HG03457 (cell line): Measurements from ENCODE around the gene PTPRN2.

Experiments used
- ATAC-seq: cut with Tn5 transposase; IDR thresholded peaks from one replicate; pipeline ENCODE4 v1.9.1; 2021; ENCODE audit warnings: moderate number of reproducible peaks; ENCODE audit not compliant: unreplicated experiment

Gene PTPRN2

GRCh38 chr7:157963526-157963925, 624.1 kb downstream of the PTPRN2 start:
- ATAC-seq, result no peak

DNA sequence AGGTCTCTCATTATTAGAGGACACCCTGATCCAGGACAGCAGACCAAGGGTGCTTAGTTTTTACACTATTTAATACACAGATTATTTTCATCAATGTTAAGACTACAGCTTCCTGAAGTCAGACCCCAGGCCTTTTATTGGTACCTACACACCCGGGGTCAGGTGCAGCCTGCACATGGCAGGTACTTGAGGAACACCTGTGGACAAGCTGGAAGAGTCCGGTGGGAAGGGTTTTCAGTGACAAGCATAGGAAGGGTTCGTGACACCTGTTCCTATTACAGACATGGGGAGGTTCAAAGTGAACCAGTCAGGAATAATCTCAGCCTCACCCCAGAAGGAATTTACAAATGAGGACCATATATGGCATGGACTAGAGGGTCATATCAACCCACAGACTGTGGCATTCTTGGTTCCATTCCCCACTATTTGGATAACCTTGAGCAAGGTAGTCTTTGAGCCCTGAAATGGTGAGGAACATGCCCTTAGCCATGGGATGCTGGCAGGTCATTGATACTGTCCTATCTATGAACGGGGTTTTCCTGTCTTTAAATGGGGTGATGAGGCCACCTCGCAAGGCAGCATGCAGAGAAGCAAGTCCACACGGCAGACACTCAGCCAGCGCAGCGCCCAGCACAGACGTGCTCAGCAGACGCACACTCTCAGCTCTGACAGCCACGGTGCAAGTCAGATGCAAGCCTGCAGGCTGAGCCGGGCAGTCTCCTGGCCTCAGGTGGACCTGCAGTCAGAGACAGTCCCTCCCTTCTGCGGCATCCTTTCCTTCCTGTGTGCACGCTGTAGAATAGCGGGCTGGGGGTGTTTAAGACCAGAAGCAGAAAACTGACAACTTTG, 624.9 kb downstream of the PTPRN2 start:
- ATAC-seq, result no peak

- ATAC-seq, result no peak
These were observed 625.7 kb downstream of the PTPRN2 start for GRCh38 chr7:157961731-157962457.

DNA sequence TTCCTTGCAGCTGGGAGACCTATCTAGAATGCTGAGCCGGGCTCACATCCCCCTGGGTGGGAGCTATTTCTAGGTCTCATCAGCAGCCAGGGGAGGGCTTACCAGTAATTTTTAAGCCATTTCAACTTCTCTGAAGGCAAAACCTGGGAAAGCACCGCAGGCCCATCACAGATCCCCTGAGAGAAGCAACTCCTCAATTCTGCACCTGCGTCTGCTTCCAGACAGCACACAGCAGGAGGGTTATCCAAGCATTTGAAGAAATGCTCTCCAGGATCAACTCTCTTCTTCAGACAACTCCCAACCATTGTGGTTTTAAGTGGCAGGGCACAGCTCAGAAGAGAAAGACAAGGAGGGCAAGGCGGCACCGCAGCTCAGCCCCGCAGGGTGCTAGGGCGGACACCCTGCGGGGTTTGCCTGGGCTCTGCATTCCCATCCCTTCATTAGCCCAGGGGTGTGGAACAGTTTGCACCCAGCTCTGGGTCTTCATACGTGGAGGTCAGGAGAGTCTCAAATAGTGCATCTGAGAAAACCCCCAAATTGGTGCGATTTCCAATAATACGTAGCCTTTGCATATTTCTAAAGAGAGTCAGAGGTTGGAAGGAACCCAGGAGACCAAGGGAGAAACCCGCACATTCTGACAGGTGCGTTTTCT, 632.1 kb downstream of the PTPRN2 start:
- ATAC-seq, result no peak

DNA sequence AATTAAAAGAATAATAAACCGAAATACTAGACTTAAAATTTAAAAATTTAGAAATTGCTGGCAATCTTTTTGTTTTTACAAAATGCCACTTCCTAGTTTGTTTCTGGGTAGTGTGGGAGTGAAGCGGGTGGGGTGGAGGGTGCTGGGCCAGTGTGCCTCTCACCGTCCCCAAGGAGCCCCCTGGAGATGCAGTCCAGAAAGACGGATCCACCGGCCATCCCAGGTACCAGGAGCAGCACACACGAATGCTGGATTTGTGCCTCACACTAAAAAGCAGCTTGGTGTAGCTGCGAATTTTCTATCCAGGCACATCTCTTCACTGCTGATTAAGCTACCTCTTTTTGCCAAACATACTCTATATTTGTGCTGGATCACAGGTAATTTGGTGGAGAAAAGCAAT, 632.7 kb downstream of the PTPRN2 start:
- ATAC-seq, result no peak

DNA sequence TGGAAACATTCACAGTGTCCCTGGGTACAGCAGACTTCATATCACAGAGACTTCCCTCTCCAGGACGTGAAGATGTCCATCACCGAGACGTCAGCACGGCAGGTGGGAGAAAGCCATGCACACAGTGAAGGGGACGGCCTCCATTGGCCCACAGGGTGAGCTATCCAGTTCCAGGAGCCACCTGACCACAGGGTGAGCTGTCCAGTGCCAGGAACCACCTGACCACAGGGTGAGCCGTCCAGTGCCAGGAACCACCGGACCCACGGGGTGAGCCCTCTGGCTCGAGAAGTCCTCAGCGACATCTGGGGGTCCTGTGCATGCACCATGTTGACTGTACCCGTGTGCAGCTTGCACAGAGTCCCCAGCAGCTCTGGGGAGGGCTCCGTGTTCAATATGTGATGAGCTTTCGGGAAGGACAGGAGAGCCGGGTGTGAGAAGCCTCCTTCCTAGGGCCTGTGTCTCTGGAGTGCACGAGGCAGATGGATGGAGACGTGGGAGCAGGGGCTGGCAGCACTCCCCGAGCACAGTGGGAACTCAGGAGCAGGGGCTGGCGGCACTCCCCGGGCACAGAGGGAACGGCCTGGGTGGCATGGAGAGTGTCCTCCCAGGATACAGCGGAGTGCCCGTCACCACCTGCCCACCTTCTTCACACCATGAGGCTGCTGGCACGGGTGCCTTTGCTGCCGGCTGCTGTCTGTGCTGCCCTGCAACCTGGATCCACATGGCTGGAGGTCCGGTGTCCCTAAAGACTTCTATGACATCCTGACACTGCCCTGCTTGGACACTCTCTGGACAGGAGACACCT, 634.6 kb downstream of the PTPRN2 start:
- no peak for ATAC-seq

- ATAC-seq, result no peak
These were observed 635.5 kb downstream of the PTPRN2 start for GRCh38 chr7:157952050-157952667.

GRCh38 chr7:157951300-157952049, 636.1 kb downstream of the PTPRN2 start:
- ATAC-seq, result no peak

DNA sequence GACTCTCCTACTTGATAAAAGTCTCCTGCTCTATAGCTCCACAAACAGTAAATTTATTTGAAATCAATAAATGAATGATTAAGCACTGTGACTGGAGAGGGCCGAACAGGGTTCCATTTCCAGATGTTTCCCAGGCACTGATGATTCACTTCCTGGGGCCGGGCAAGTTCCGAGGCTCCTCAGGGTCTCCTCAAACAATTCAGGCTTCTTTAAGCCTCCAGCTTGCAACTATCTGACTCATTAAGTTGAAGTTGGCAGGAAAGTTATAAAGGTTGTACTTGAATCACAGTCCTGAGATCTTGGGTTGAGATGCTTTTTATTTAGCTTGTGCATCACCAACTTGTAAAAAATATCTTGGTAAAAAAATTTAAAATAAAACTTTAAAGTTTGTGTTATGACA, 637.9 kb downstream of the PTPRN2 start:
- no peak for ATAC-seq

DNA sequence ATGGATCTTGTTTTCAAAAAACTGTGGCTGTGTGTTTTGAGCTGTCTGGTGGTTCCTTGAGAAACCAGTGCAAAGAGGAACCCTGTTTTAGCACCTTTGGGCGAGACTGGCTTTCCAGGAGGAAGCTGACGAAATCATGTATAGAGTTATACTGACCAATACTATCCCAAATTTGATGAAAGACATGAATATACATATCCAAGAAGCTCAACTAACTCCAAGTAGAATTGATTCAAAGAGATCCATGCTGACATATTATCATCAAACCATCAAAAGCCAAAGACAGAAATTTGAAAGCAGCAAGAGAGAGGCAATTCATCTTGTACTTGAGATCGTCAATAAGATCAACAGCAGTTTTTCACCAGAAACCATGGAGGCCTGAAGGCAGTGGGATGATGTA, 640.1 kb downstream of the PTPRN2 start:
- ATAC-seq, result no peak

GRCh38 chr7:157946398-157947060, 641.1 kb downstream of the PTPRN2 start:
- no peak for ATAC-seq

DNA sequence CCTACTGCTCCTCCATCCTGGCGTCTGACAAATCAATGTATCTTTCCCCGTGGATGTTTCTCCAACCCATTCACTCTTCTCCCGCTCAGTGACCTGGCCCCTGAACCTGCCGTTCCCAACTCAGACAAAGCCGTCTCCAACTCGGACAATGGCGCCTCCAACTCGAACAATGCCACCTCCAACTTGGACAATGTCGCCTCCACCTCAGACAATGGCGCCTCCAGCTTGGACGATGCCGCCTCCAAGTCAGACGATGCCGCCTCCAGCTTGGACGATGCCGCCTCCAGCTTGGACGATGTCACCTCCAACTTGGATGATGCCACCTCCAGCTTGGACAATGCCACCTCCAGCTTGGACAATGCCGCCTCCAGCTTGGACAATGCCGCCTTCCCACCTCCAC, 642.2 kb downstream of the PTPRN2 start:
- no peak for ATAC-seq

DNA sequence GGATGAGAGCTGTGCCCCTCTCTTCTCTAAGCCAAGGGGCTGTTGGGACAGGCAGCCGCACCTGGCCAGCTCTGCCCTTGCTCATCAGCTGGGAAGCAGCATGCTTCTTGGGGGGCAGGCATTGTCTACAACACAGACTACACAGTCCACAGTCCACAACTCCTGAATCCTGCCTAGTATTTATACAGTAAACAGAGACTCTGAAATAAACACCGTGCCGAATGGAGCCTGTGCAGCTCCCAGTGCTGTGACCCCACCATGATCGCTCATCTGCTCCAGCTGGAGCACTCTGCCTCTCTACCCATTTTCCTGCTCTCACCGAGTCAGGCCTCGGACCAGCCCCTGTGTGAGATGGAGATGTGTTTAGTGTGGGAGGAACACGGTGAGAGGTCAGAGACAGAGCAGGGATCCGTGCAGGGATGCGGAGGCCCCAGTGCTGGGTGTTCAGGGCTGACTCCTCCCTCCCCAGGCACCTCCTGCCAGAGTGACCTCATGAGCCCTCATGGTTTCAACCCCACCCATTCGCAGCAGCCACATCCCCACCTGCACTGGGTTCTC, 642.8 kb downstream of the PTPRN2 start:
- ATAC-seq, result no peak

GRCh38 chr7:157944051-157944450, 643.6 kb downstream of the PTPRN2 start:
- no peak for ATAC-seq

GRCh38 chr7:157943561-157943960, 644.1 kb downstream of the PTPRN2 start:
- ATAC-seq, result no peak

GRCh38 chr7:157941210-157941609, 646.4 kb downstream of the PTPRN2 start:
- no peak for ATAC-seq

DNA sequence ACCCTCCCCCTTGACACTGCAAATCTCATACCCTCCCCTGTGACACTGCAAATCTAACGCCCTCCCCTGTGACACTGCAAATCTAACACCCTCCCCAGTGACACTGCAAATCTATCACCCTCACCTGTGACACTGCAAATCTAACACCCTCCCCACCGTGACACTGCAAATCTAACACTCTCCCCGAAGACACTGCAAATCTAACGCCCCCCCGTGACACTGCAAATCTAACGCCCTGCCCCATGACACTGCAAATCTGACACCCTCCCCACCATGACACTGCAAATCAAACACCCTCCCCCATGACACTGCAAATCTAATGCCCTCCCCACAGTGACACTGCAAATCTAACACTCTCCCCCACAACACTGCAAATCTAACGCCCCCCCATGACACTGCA, 647.1 kb downstream of the PTPRN2 start:
- ATAC-seq, result no peak

DNA sequence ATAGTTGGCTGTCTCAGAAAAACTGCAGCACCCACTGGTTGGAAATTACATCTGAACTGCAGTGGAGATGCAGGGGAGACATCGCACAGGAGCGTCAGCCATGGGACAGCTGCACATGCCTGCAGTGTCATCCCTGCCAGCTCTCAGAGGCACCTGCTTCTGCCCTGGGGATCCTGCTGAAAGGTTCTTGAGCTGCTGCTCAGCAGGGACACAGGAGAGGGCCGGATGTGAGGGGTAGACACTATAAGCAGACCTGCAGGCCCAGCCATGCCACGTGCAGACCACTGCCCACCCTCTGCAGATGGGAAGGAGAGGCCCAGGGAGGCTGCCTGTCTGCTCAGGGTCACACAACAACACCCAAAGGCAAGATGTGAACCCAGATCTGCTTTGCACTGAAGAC, 649.4 kb downstream of the PTPRN2 start:
- ATAC-seq, result no peak

DNA sequence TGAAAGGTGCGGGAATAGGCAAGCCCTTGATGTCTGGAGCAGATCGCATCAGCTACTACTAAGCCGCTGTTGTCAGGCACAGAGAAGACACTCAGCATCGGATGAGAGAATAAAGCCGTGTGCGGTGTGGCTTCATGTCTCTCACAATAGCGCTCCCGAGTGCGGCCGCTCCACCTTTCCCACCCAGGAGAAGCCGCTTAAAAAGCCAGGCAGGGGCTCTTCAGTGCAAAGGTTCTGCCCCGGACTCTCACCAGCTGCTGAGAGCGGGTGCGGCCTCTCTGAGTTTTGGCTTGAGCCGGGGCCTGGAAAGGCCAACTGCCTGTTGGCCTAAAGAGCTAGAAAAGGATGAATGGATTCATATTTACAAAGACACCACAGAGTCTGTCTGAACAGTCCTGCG, 650.2 kb downstream of the PTPRN2 start:
- ATAC-seq, result no peak
